PC-3 (cell line): Measurements from ENCODE around the gene THUMPD3. TPM values are rescaled to one million over a fixed set of nuclear protein-coding genes. Genes with fewer than 3 reads are reported as not detected.

Experiments used
- ATAC-seq: fragments of 200-7000 bp; cut with Tn5 transposase; 2 replicates; pipeline ENCODE4 v1.9.1; 2020; ENCODE audit warnings: mild to moderate bottlenecking, moderate library complexity
- BruUV-seq: library from RNA; stranded (reverse); fragments of 400-500 nt; replicated peaks from 2 replicates; lab custom pipeline; 2021; lab: Mats Ljungman, UMichigan
- CTCF ChIA-PET: fragments of 300-600 bp; sonication (Branson Sonifier 250); formaldehyde crosslinking; loops from one replicate; lab custom pipeline; 2022; ENCODE audit warnings: antibody characterized with exemption; lab: Charles Lee
- POLR2A ChIA-PET: fragments of 300-600 bp; sonication (Branson Sonifier 250); formaldehyde crosslinking; loops from one replicate; lab custom pipeline; 2022; ENCODE audit warnings: antibody characterized with exemption; ENCODE audit not compliant: unreplicated experiment; lab: Charles Lee
- DNase-seq: peaks from one replicate; pipeline ENCODE4 v3.0.0-alpha.2; 2015
- H2AFZ ChIP-seq: fragments of 300-600 bp; sonication (generic); 2 replicates; pipeline ENCODE4 v1.6.0; 2016; ENCODE audit warnings: antibody characterized with exemption, low read length
- H3F3A ChIP-seq: fragments of 300-600 bp; sonication (generic); one replicate; pipeline ENCODE4 v1.6.0; 2017; ENCODE audit warnings: antibody characterized with exemption, low read length, control low read depth, mild to moderate bottlenecking; ENCODE audit not compliant: unreplicated experiment
- H3K27ac ChIP-seq: fragments of 300-600 bp; sonication (generic); 2 replicates; pipeline ENCODE4 v1.5.1; 2016; ENCODE audit warnings: mild to moderate bottlenecking, low read length
- H3K27me3 ChIP-seq: fragments of 300-600 bp; sonication (generic); 2 replicates; pipeline ENCODE4 v1.6.1; 2016; ENCODE audit warnings: low read length, mixed read lengths
- H3K36me3 ChIP-seq: fragments of 300-600 bp; sonication (generic); 2 replicates; pipeline ENCODE4 v1.6.1; 2016; ENCODE audit warnings: low read depth, mixed run types, low read length, mixed read lengths
- H3K4me1 ChIP-seq: fragments of 300-600 bp; sonication (generic); 2 replicates; pipeline ENCODE4 v1.5.1; 2016; ENCODE audit warnings: low read length; ENCODE audit not compliant: insufficient read depth
- H3K4me2 ChIP-seq: fragments of 300-600 bp; sonication (generic); 2 replicates; pipeline ENCODE4 v1.6.0; 2016; ENCODE audit warnings: low read length
- H3K4me3 ChIP-seq: fragments of 300-600 bp; sonication (generic); 2 replicates; pipeline ENCODE4 v1.5.1; 2016; ENCODE audit warnings: mild to moderate bottlenecking, low read length, mixed read lengths
- H3K79me2 ChIP-seq: fragments of 300-600 bp; sonication (generic); 2 replicates; pipeline ENCODE4 v1.6.1; 2017; ENCODE audit warnings: low read length, mixed read lengths
- H3K9ac ChIP-seq: fragments of 300-600 bp; sonication (generic); 2 replicates; pipeline ENCODE4 v1.6.0; 2016; ENCODE audit warnings: mild to moderate bottlenecking, low read length
- H3K9me2 ChIP-seq: fragments of 300-600 bp; sonication (generic); replicated peaks from 2 replicates; pipeline ENCODE4 v1.6.1; 2016; ENCODE audit warnings: mixed run types, low read length, mixed read lengths
- H3K9me3 ChIP-seq: fragments of 300-600 bp; sonication (generic); 2 replicates; pipeline ENCODE4 v1.6.1; 2016; ENCODE audit warnings: low read length, mixed read lengths
- H4K20me1 ChIP-seq: fragments of 300-600 bp; sonication (generic); 2 replicates; pipeline ENCODE4 v1.6.1; 2016; ENCODE audit warnings: low read length, mixed read lengths
- EZH2 ChIP-seq: fragments of 300-600 bp; sonication (generic); IDR thresholded peaks from one replicate; pipeline ENCODE4 v1.6.1; 2017; ENCODE audit warnings: antibody characterized with exemption, mild to moderate bottlenecking, low read length; ENCODE audit not compliant: unreplicated experiment
- EZH2phosphoT487 ChIP-seq: fragments of 300-600 bp; sonication (generic); IDR thresholded peaks from 2 replicates; pipeline ENCODE4 v1.6.1; 2018; ENCODE audit warnings: mild to moderate bottlenecking, antibody characterized with exemption, low read length, borderline replicate concordance
- intact Hi-C: fragments of 100-400 bp; cut with micrococcal nuclease; formaldehyde crosslinking; loops from 2 replicates; pipeline ENCODE4 v1.9.0; 2023
- total RNA-seq: library from RNA; depleted of rRNA; stranded (reverse); fragments of >200 nt; gene quantifications from 2 replicates; pipeline ENCODE4 v1.2.3, GENCODE V29; 2014
- TF ChIP-seq, protein P1 (sequence below): fragments of 300-600 bp; sonication (generic); conservative IDR thresholded peaks from 2 replicates; pipeline ENCODE4 v1.5.1; 2017; ENCODE audit warnings: antibody characterized with exemption, low read depth, mild to moderate bottlenecking, low read length

The THUMPD3 gene
- total RNA-seq, 1 experiment from 2014 or later: 45.3 TPM

DNA sequence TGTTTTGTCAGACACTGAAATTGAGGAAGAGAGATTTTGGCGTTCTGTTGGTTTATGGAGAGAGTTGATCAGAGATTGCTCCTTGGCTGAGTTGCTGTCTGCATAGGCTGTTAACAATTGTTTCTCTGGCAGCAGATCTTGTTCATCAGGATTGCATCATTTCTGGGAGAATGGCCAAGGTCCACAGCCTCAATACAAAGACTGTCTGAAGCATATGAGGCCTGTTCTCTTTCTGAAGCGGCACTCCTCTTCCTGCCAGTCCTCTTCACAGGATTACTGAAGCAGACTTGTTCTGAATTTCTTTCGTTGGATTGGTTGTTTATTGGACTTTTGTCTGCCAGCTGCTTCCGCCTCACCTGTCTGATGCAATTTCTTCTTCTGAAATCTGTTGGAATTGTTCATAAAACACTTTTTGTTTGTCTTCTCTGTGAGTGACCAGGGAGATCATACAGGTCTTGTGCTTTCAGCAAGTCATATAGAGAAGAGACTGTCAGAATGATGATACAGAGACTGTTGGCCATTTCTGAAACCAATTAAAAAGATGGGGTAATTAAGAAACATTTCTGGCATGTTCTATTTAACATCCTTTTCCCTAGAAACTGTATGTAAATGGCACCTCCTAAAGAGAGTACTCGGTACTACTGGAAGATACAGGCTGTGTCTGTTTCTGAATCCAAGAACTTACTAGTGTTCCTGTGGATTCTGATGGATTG lies 60.0 kb downstream of the THUMPD3 start:
- peaks cover 34% of the 10 kb centered on the region for H4K20me1 ChIP-seq
- peaks cover 40% of the 10 kb centered on the region for H3K4me1 ChIP-seq
- no peaks in the 10 kb centered on the region for H3K9me2 ChIP-seq
- intact Hi-C loops: loop anchor here (1.0 kb wide), 2 partner anchors 24 to 70 kb away; no protein-coding TSS in a partner anchor
- H3K4me2 ChIP-seq: peak overlapping the region; percentile 64
- peak overlapping the region; percentile 31; the same call in 1 of the 2 replicates for H3K4me3 ChIP-seq
- ATAC-seq (peak; percentile 96), DNase-seq (peak; percentile 98)
- 0 out of 2 replicates have a peak overlapping the region, but pooled peaks have one; percentile 10 for H2AFZ ChIP-seq
- BruUV-seq: TSS peak; percentile 84
- H3K9me3 ChIP-seq: no peaks in the 10 kb centered on the region
- peaks cover 25% of the 10 kb centered on the region for H3F3A ChIP-seq
- peaks cover 85% of the 10 kb centered on the region for H3K79me2 ChIP-seq
- CTCF ChIA-PET: interaction anchor here (0.6 to 1.2 kb wide), 3 partner anchors 23 to 70 kb away, joined by 4 to 12 read pairs (median 5); no protein-coding TSS in a partner anchor
- peak overlapping the region; percentile 85 for H3K27ac ChIP-seq
- H3K27me3 ChIP-seq: no peaks in the 10 kb centered on the region
- TF ChIP-seq, protein P1, sequence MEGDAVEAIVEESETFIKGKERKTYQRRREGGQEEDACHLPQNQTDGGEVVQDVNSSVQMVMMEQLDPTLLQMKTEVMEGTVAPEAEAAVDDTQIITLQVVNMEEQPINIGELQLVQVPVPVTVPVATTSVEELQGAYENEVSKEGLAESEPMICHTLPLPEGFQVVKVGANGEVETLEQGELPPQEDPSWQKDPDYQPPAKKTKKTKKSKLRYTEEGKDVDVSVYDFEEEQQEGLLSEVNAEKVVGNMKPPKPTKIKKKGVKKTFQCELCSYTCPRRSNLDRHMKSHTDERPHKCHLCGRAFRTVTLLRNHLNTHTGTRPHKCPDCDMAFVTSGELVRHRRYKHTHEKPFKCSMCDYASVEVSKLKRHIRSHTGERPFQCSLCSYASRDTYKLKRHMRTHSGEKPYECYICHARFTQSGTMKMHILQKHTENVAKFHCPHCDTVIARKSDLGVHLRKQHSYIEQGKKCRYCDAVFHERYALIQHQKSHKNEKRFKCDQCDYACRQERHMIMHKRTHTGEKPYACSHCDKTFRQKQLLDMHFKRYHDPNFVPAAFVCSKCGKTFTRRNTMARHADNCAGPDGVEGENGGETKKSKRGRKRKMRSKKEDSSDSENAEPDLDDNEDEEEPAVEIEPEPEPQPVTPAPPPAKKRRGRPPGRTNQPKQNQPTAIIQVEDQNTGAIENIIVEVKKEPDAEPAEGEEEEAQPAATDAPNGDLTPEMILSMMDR: peak; percentile 76
- no peak for TF ChIP-seq EZH2
- TF ChIP-seq EZH2phosphoT487: no peak
- H3K9ac ChIP-seq: peak overlapping the region; percentile 41
- POLR2A ChIA-PET: interaction anchor here (0.6 kb wide), 1 partner anchor 15 kb away, joined by 4 read pairs; no protein-coding TSS in a partner anchor
- H3K36me3 ChIP-seq: peaks cover 26% of the 10 kb centered on the region

- Histone ChIP-seq H3K27me3 (no peaks in the 10 kb centered on the region), H3K27ac (no peak overlapping the region), H3K79me2 (peaks cover 62% of the 10 kb centered on the region), H3K4me3 (no peak overlapping the region), H2AFZ (no peak overlapping the region), H3F3A (peaks cover 8% of the 10 kb centered on the region), H3K4me1 (peaks cover 9% of the 10 kb centered on the region), H3K4me2 (no peak overlapping the region), H3K9ac (no peak overlapping the region), H3K36me3 (peaks cover 80% of the 10 kb centered on the region), H3K9me3 (no peaks in the 10 kb centered on the region), H3K9me2 (no peaks in the 10 kb centered on the region), H4K20me1 (peaks cover 20% of the 10 kb centered on the region; the same call in 1 of the 2 replicates)
- TF ChIP-seq, protein P1: no peak
- TF ChIP-seq EZH2 (no peak), EZH2phosphoT487 (no peak)
- no TSS peak for BruUV-seq
- ATAC-seq (no peak), DNase-seq (no peak)
- CTCF ChIA-PET: no interaction called here
- intact Hi-C loops: no loop called here
- POLR2A ChIA-PET: no interaction called here
Measured at GRCh38 chr3:9428411-9428810, 65.6 kb downstream of the THUMPD3 start.

DNA sequence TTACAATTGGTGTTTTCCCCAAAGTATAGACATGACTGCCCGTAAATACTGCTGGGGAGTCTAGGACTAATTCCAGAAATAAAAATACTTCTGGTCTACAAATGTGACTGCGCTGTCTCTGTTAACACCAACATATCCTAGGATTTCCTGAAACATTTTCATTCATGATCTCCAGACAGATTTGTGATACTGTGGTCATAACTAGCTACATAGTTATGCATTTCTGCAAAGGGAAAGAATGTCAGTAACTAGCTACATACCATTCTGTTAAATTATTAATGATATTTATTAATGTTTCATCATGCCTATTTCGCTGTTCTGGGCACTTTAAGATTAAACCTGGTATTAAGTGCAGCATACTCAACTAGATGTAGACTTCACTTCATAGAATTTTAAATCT lies 67.9 kb downstream of the THUMPD3 start:
- Histone ChIP-seq H3K36me3 (peaks cover 88% of the 10 kb centered on the region), H3K4me1 (no peaks in the 10 kb centered on the region), H3K4me2 (no peak overlapping the region), H2AFZ (no peak overlapping the region), H4K20me1 (0 out of 2 replicates have a peak, but pooled peaks cover 8% of the 10 kb centered on the region), H3K27ac (no peak overlapping the region), H3K9me2 (no peaks in the 10 kb centered on the region), H3K4me3 (no peak overlapping the region), H3K27me3 (no peaks in the 10 kb centered on the region), H3K9ac (no peak overlapping the region), H3K79me2 (peaks cover 41% of the 10 kb centered on the region), H3F3A (no peaks in the 10 kb centered on the region), H3K9me3 (no peaks in the 10 kb centered on the region)
- TF ChIP-seq EZH2phosphoT487: no peak
- TF ChIP-seq, protein P1: no peak
- TF ChIP-seq EZH2: no peak
- DNase-seq (no peak), ATAC-seq (no peak)
- POLR2A ChIA-PET: no interaction called here
- intact Hi-C loops: no loop called here
- TSS peak; percentile 4 for BruUV-seq
- CTCF ChIA-PET: no interaction called here
